22Rv1 (cell line): ENCODE data around the gene RSPH9.
"Not testable (repeated sequence)": the region's sequence is repeated elsewhere in the genome, so short reads cannot be mapped to it uniquely, and the experiment has no call there.

Experiments used
- H3K27ac ChIP-seq: fragments of 450-650 bp; 2 replicates; pipeline ENCODE4 v1.5.1; 2017
- CTCF ChIP-seq: fragments of 450-650 bp; IDR thresholded peaks from 2 replicates; pipeline ENCODE4 v1.5.1; 2017; ENCODE audit warnings: mild to moderate bottlenecking
- ZFX ChIP-seq: fragments of 450-650 bp; IDR thresholded peaks from 2 replicates; pipeline ENCODE4 v1.6.1; 2017; ENCODE audit warnings: antibody characterized with exemption, borderline replicate concordance

Gene RSPH9

GRCh38 chr6:43698584-43699349, 53.9 kb downstream of the RSPH9 start:
- no peak overlapping the region for H3K27ac ChIP-seq

GRCh38 chr6:43699564-43700186, 54.8 kb downstream of the RSPH9 start:
- no peak overlapping the region for H3K27ac ChIP-seq
- TF ChIP-seq ZFX (no peak), CTCF (no peak)

More at GRCh38 chr6:43698584-43699349, 53.9 kb downstream of the RSPH9 start:
- no peak for TF ChIP-seq ZFX
- TF ChIP-seq CTCF = no peak

GRCh38 chr6:43700939-43701560, 56.2 kb downstream of the RSPH9 start:
- not testable (repeated sequence) for H3K27ac ChIP-seq

- peak overlapping the region; percentile 82 for H3K27ac ChIP-seq
- TF ChIP-seq ZFX = no peak
- no peak for TF ChIP-seq CTCF
Observed at GRCh38 chr6:43702171-43702533, 57.3 kb downstream of the RSPH9 start.

GRCh38 chr6:43702534-43703440, 58.0 kb downstream of the RSPH9 start:
- peak overlapping the region; percentile 82 for H3K27ac ChIP-seq
- TF ChIP-seq CTCF = no peak
- TF ChIP-seq ZFX = no peak

GRCh38 chr6:43703512-43704429, 58.9 kb downstream of the RSPH9 start:
- peak overlapping the region; percentile 82 for H3K27ac ChIP-seq
- TF ChIP-seq CTCF (no peak), ZFX (no peak)

GRCh38 chr6:43705996-43706395, 61.2 kb downstream of the RSPH9 start:
- TF ChIP-seq CTCF (no peak), ZFX (no peak)
- peak overlapping the region; percentile 82 for H3K27ac ChIP-seq
